Measurements from ENCODE around the gene PPM1D. TPM values are rescaled to one million over a fixed set of nuclear protein-coding genes. Genes with fewer than 3 reads are reported as not detected.

The PPM1D gene
- total RNA-seq, 1 donor: 15.6 TPM

GRCh38 chr17:60639019-60639330, 39.0 kb downstream of the PPM1D start:
- Histone ChIP-seq H4K20me1 (ENCODE audit: insufficient read depth, low read length) (peaks cover 17% of the 10 kb centered on the region), H3K9me3 (ENCODE audit: low read depth, low read length) (no peaks in the 10 kb centered on the region), H3K36me3 (ENCODE audit: insufficient read depth, low read length) (peaks cover 14% of the 10 kb centered on the region), H3K27me3 (ENCODE audit: insufficient read depth, low read length) (no peaks in the 10 kb centered on the region), H3K27ac (ENCODE audit: low read depth, low read length) (no peak overlapping the region), H3K4me1 (ENCODE audit: insufficient read depth, low read length) (peaks cover 5% of the 10 kb centered on the region), H3K79me2 (ENCODE audit: insufficient read depth, low read length) (peaks cover 30% of the 10 kb centered on the region), H2AFZ (ENCODE audit: low read length) (no peak overlapping the region), H3K4me2 (ENCODE audit: insufficient read depth, low read length) (no peak overlapping the region), H3K4me3 (ENCODE audit: insufficient read depth, low read length) (no peak overlapping the region)
- no peak for DNase-seq (ENCODE audit: insufficient read length, low spot score, missing footprints)
- TF ChIP-seq CTCF (IDR thresholded peaks at IDR 0.05; ENCODE audit: extremely low read depth, low read depth, low read length): no peak

- Histone ChIP-seq H3K79me2 (ENCODE audit: insufficient read depth, low read length) (peaks cover 40% of the 10 kb centered on the region), H3K4me1 (ENCODE audit: insufficient read depth, low read length) (peaks cover 5% of the 10 kb centered on the region), H3K4me3 (ENCODE audit: insufficient read depth, low read length) (no peak overlapping the region), H4K20me1 (ENCODE audit: insufficient read depth, low read length) (peaks cover 17% of the 10 kb centered on the region), H3K36me3 (ENCODE audit: insufficient read depth, low read length) (peaks cover 7% of the 10 kb centered on the region), H2AFZ (ENCODE audit: low read length) (no peak overlapping the region), H3K9me3 (ENCODE audit: low read depth, low read length) (no peaks in the 10 kb centered on the region), H3K27me3 (ENCODE audit: insufficient read depth, low read length) (no peaks in the 10 kb centered on the region), H3K27ac (ENCODE audit: low read depth, low read length) (no peak overlapping the region), H3K4me2 (ENCODE audit: insufficient read depth, low read length) (no peak overlapping the region)
- TF ChIP-seq CTCF (IDR thresholded peaks at IDR 0.05; ENCODE audit: extremely low read depth, low read depth, low read length): peak; percentile 53
- no peak for DNase-seq (ENCODE audit: insufficient read length, low spot score, missing footprints)
Observed at GRCh38 chr17:60640503-60640902, 40.5 kb downstream of the PPM1D start.

GRCh38 chr17:60641126-60641525, 41.1 kb downstream of the PPM1D start:
- H3K36me3 ChIP-seq (ENCODE audit: insufficient read depth, low read length): peaks cover 6% of the 10 kb centered on the region
- TF ChIP-seq CTCF (IDR thresholded peaks at IDR 0.05; ENCODE audit: extremely low read depth, low read depth, low read length): no peak
- H3K4me1 ChIP-seq (ENCODE audit: insufficient read depth, low read length): peaks cover 5% of the 10 kb centered on the region
- peak overlapping the region; percentile 24 for H3K27ac ChIP-seq (ENCODE audit: low read depth, low read length)
- no peaks in the 10 kb centered on the region for H3K27me3 ChIP-seq (ENCODE audit: insufficient read depth, low read length)
- peaks cover 17% of the 10 kb centered on the region for H4K20me1 ChIP-seq (ENCODE audit: insufficient read depth, low read length)
- no peak overlapping the region for H2AFZ ChIP-seq (ENCODE audit: low read length)
- no peak overlapping the region for H3K4me3 ChIP-seq (ENCODE audit: insufficient read depth, low read length)
- H3K4me2 ChIP-seq (ENCODE audit: insufficient read depth, low read length): no peak overlapping the region
- H3K9me3 ChIP-seq (ENCODE audit: low read depth, low read length): no peaks in the 10 kb centered on the region
- no peak for DNase-seq (ENCODE audit: insufficient read length, low spot score, missing footprints)
- H3K79me2 ChIP-seq (ENCODE audit: insufficient read depth, low read length): peaks cover 46% of the 10 kb centered on the region

- peaks cover 8% of the 10 kb centered on the region for H3K36me3 ChIP-seq (ENCODE audit: insufficient read depth, low read length)
- H2AFZ ChIP-seq (ENCODE audit: low read length): no peak overlapping the region
- no peak overlapping the region for H3K4me2 ChIP-seq (ENCODE audit: insufficient read depth, low read length)
- no peak overlapping the region for H3K4me3 ChIP-seq (ENCODE audit: insufficient read depth, low read length)
- peak; percentile 85 for DNase-seq (ENCODE audit: insufficient read length, low spot score, missing footprints)
- H3K4me1 ChIP-seq (ENCODE audit: insufficient read depth, low read length): peaks cover 5% of the 10 kb centered on the region
- no peaks in the 10 kb centered on the region for H3K9me3 ChIP-seq (ENCODE audit: low read depth, low read length)
- H3K27ac ChIP-seq (ENCODE audit: low read depth, low read length): peak overlapping the region; percentile 24
- H4K20me1 ChIP-seq (ENCODE audit: insufficient read depth, low read length): peaks cover 17% of the 10 kb centered on the region
- peaks cover 51% of the 10 kb centered on the region for H3K79me2 ChIP-seq (ENCODE audit: insufficient read depth, low read length)
- peak; percentile 65 for TF ChIP-seq CTCF (IDR thresholded peaks at IDR 0.05; ENCODE audit: extremely low read depth, low read depth, low read length)
- H3K27me3 ChIP-seq (ENCODE audit: insufficient read depth, low read length): no peaks in the 10 kb centered on the region
Observed at GRCh38 chr17:60641810-60642220, 41.8 kb downstream of the PPM1D start.

All from osteoblast (primary cell).